Thyroid gland (tissue), 4 donors: ENCODE data around the gene NSMCE1. TPM values are rescaled to one million over a fixed set of nuclear protein-coding genes. Genes with fewer than 3 reads are reported as not detected.
"Not testable (repeated sequence)": the region's sequence is repeated elsewhere in the genome, so short reads cannot be mapped to it uniquely, and the experiment has no call there.

Experiments used
- DNase-seq, 2 donors: peaks; one replicate each; pipeline ENCODE4 v3.0.0-alpha.2; 2019
- H3K27ac ChIP-seq, 3 donors: fragments of 200-600 bp; sonication (generic); 1 replicate in 2 of 3; 2 replicates in 1 of 3; pipeline ENCODE4 v1.5.1; 2016 to 2019; ENCODE audit warnings: mild to moderate bottlenecking in 1 of 3, moderate library complexity in 1 of 3
- H3K27me3 ChIP-seq: fragments of 200-600 bp; sonication (generic); one replicate; pipeline ENCODE4 v1.5.1; 2019
- H3K36me3 ChIP-seq, 2 donors: fragments of 200-600 bp; sonication (generic); one replicate each; pipeline ENCODE4 v1.5.1; 2016 to 2019
- H3K4me1 ChIP-seq, 2 donors: fragments of 200-600 bp; sonication (generic); one replicate each; pipeline ENCODE4 v1.5.1; 2017 to 2019
- H3K4me3 ChIP-seq, 3 donors: fragments of 200-600 bp; sonication (generic); replicated peaks in 1 of 3; 1 replicate in 2 of 3; 2 replicates in 1 of 3; pipeline ENCODE4 v1.5.1; 2016; ENCODE audit warnings: mild to moderate bottlenecking in 1 of 3
- H3K9me3 ChIP-seq: fragments of 200-600 bp; sonication (generic); one replicate; pipeline ENCODE4 v1.5.1; 2017
- CTCF ChIP-seq, 6 experiments: fragments of 200-600 bp in 3 of 6; fragments of 450-650 bp in 3 of 6; sonication (generic) in 3 of 6; IDR thresholded peaks; one replicate each; pipeline ENCODE4 v1.5.1; 2016 to 2019; ENCODE audit warnings: antibody characterized with exemption in 6 of 6, mild to moderate bottlenecking in 2 of 6, inconsistent platforms in 1 of 6, moderate library complexity in 1 of 6
- POLR2A ChIP-seq, 2 donors: fragments of 450-650 bp; IDR thresholded peaks; one replicate each; pipeline ENCODE4 v1.6.1; 2017; ENCODE audit warnings: antibody characterized with exemption in 2 of 2, mild to moderate bottlenecking in 2 of 2, moderate library complexity in 1 of 2
- WGBS, 2 donors: methylation state at CpG; one replicate each; pipeline ENCODE4 v1.1.5; 2017; 5-methylcytosine and 5-hydroxymethylcytosine counted together
- intact Hi-C: fragments of 100-400 bp; cut with DNase I; formaldehyde crosslinking; loops from one replicate; pipeline ENCODE4 v1.15.1; 2023
- total RNA-seq, 4 donors: library from RNA; depleted of rRNA; stranded (reverse); fragments of >200 nt; gene quantifications; one replicate each; pipeline ENCODE4 v1.2.3, GENCODE V29; 2016

NSMCE1 gene
- total RNA-seq, 4 donors from 2014 or later: 40.5 to 52.6 (median 48.8) TPM

- Histone ChIP-seq H3K4me1 (peaks cover 0 to 18% of the 10 kb centered on the region in 2 donors), H3K27ac (no peak overlapping the region), H3K4me3 (no peak overlapping the region), H3K36me3 (peaks cover 5 to 13% of the 10 kb centered on the region in 2 donors), H3K9me3 (no peaks in the 10 kb centered on the region), H3K27me3 (no peaks in the 10 kb centered on the region)
- no peak for TF ChIP-seq CTCF (IDR thresholded peaks at IDR 0.05)
- TF ChIP-seq POLR2A (IDR thresholded peaks at IDR 0.05): no peak
- 91 to 93% methylated on average over 10 of the region's 10 CpGs for WGBS, 2 donors
- intact Hi-C loops: no loop called here
- no peak for DNase-seq
These were observed 57.5 kb downstream of the NSMCE1 start for GRCh38 chr16:27211026-27211425.

- TF ChIP-seq CTCF (IDR thresholded peaks at IDR 0.05) (no peak), POLR2A (IDR thresholded peaks at IDR 0.05) (no peak)
- Histone ChIP-seq H3K9me3 (no peaks in the 10 kb centered on the region), H3K4me3 (no peak overlapping the region), H3K27ac (no peak overlapping the region), H3K36me3 (peaks cover 5 to 13% of the 10 kb centered on the region in 2 donors), H3K27me3 (no peaks in the 10 kb centered on the region), H3K4me1 (peaks cover 0 to 18% of the 10 kb centered on the region in 2 donors)
- WGBS, 2 donors: 91% methylated on average over 10 to 17 of the region's 17 CpGs
- intact Hi-C loops: no loop called here
- no peak for DNase-seq
These were observed 58.4 kb downstream of the NSMCE1 start for GRCh38 chr16:27210174-27210573.

DNA sequence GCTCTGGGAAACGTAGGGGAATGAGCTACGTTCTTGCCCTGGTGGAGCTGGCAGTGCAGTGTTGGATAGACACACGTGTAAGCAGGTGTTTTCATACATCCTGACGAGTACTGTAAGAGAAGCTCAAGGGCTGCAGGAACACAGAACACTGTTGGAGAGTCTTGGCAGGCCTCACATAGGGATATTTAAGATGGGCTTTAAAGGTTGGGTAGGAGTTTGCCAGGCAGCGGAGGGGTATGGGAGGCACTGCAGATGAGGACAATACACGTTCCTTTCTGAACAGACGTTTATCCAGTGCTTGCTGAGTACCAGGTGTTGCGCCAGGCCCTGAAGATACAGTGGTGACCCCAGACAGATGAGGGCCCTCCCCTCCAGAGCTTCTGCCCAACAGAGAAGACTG lies 59.0 kb downstream of the NSMCE1 start:
- Histone ChIP-seq H3K27ac (no peak overlapping the region), H3K4me1 (peaks cover 2 to 21% of the 10 kb centered on the region in 2 donors), H3K4me3 (no peak overlapping the region), H3K9me3 (no peaks in the 10 kb centered on the region), H3K36me3 (peaks cover 5 to 13% of the 10 kb centered on the region in 2 donors), H3K27me3 (no peaks in the 10 kb centered on the region)
- WGBS, 2 donors: 92 to 95% methylated on average over 8 of the region's 8 CpGs
- intact Hi-C loops: loop anchor here (10.0 kb wide), 1 partner anchor 335 kb away; the partner anchor contains the start of gene GTF3C1
- DNase-seq: no peak
- TF ChIP-seq CTCF (IDR thresholded peaks at IDR 0.05) (no peak), POLR2A (IDR thresholded peaks at IDR 0.05) (no peak)

DNA sequence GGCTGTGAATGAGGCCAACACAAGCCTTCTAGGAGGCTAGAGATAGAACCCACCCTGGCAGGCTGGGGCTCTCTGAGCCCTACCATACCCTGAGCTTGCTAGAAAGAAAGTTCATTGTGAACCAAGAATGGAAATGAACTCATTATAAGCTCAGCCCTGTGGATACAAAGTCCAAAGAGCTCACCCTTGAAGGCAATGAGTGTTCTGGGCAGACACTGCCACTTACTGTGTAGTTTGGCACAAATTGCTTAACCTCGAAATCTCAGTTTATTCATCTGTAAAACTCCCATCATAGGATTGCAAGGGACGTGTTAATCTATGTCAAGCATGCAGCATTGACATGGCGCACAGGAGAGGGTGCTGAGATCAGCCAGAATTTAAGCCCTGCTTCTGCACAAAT lies 59.8 kb downstream of the NSMCE1 start:
- peaks cover 5 to 25% of the 10 kb centered on the region in 2 donors for H3K4me1 ChIP-seq
- no peaks in the 10 kb centered on the region for H3K9me3 ChIP-seq
- DNase-seq: no peak
- intact Hi-C loops: loop anchor here (10.0 kb wide), 1 partner anchor 336 kb away; the partner anchor contains the start of gene GTF3C1
- no peaks in the 10 kb centered on the region for H3K27me3 ChIP-seq
- H3K27ac ChIP-seq: no peak overlapping the region
- peaks cover 5 to 13% of the 10 kb centered on the region in 2 donors for H3K36me3 ChIP-seq
- TF ChIP-seq CTCF (IDR thresholded peaks at IDR 0.05): no peak
- TF ChIP-seq POLR2A (IDR thresholded peaks at IDR 0.05): no peak
- WGBS, 2 donors: 56 to 68% methylated on average over 3 of the region's 3 CpGs
- H3K4me3 ChIP-seq: no peak overlapping the region

DNA sequence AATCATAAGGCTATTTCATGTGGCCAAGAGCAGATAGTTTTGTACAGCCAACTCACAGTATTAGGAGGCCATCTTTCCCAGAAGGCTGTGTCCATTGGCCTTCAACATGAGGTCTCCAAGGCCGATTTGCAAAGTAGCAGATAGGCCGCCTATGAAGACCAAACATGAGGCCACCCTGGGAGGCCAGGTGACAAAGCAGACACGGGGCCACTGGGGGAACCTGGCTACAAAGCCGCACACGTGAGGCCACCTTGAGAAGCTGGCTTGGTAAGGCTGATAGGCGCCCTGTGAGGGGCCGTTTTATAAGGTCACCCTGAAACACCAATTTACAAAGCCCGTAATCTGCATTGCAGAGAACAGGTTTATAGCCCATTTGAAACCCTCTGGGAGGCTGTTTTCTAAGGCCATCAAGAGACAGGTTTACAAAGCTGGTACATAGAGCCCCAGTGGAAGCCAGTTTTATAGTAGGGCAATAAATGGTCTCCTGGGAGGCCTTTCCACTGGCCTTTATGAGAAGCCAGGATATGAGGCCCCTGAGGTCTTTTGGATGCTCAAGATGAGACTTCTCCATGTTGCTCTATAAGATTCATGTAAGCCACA lies 60.4 kb downstream of the NSMCE1 start:
- Histone ChIP-seq H3K27me3 (no peaks in the 10 kb centered on the region), H3K4me3 (no peak overlapping the region), H3K4me1 (peaks cover 6 to 25% of the 10 kb centered on the region in 2 donors), H3K36me3 (peaks cover 5 to 13% of the 10 kb centered on the region in 2 donors), H3K27ac (no peak overlapping the region), H3K9me3 (no peaks in the 10 kb centered on the region)
- intact Hi-C loops: loop anchor here (10.0 kb wide), 1 partner anchor 337 kb away; the partner anchor contains the start of gene GTF3C1
- no peak for DNase-seq
- 99% methylated on average over 8 of the region's 8 CpGs for WGBS, 2 donors
- no peak for TF ChIP-seq POLR2A (IDR thresholded peaks at IDR 0.05)
- no peak for TF ChIP-seq CTCF (IDR thresholded peaks at IDR 0.05)

- H3K4me3 ChIP-seq, H3K27ac ChIP-seq, H3K27me3 ChIP-seq, H3K9me3 ChIP-seq: not testable (repeated sequence)
- intact Hi-C loops: loop anchor here (10.0 kb wide), 1 partner anchor 338 kb away; the partner anchor contains the start of gene GTF3C1
- peak; percentile 51 to 56 for DNase-seq
- WGBS, 2 donors: 45 to 54% methylated on average over 10 of the region's 10 CpGs
- Histone ChIP-seq H3K36me3 (peaks cover 5 to 13% of the 10 kb centered on the region in 2 donors), H3K4me1 (peaks cover 10 to 29% of the 10 kb centered on the region in 2 donors)
These were observed 61.5 kb downstream of the NSMCE1 start for GRCh38 chr16:27207121-27207520.
